DMS53 treated with DMSO at 0.1 percent for 48 hours (cell line): ENCODE data around the gene EIF4B.

Experiments used
- DNase-seq: peaks from one replicate; lab custom pipeline; 2025; ENCODE audit not compliant: unreplicated experiment; lab: John Stamatoyannopoulos, UW

Gene EIF4B

GRCh38 chr12:53067993-53068770 lies 61.9 kb downstream of the EIF4B start:
- DNase-seq, result no peak

- DNase-seq, result no peak
These were observed 62.7 kb downstream of the EIF4B start for GRCh38 chr12:53068811-53069585.

- no peak for DNase-seq
These were observed 63.6 kb downstream of the EIF4B start for GRCh38 chr12:53069621-53070410.

GRCh38 chr12:53070877-53071492 lies 64.7 kb downstream of the EIF4B start:
- DNase-seq, result no peak

DNA sequence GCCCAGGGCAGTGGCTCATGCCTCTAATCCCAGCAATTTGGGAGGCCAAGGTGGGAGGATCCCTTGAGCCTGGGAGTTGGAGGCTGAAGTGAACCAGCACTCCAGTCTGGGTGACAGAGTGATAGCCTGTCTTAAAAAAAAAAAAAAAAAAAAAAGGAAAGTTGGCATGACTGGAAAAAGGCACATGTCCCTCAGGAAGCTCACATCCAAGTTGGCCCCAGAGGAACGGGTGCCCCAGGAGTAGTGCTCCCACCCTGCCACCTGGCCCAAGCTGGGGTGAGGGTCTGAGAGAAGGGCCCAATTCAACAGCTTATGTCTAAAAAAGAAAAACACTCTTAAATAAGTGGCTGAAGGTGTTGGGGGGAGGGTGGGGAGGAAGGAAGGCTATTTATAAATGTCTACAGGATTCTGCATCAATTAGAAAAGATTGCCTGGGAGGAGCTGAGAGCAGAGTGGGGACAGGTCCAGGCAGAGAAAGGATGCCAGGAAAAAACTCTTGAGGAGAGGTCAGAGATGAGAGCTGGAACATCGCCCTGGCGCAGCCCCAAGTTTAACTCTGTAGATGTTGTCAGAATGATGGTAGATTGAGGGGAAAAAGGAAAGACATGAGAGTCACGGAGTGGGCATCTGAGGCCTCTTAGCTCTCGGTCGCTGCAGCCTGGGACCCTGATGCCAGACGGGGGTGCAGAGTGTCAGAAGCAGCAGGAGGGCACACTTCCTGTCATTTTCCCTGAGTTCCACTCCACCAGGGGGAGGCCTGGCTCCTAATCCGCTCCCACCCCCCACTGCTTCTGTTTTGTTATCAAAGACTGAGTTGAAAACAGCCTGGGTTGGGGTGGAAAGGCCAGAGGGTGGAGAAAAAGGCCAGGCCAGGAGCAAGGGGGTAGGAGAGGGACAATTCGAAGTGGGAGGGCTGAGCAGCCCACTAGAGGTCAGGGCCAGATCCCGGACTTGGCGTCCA lies 65.6 kb downstream of the EIF4B start:
- DNase-seq, result no peak

DNA sequence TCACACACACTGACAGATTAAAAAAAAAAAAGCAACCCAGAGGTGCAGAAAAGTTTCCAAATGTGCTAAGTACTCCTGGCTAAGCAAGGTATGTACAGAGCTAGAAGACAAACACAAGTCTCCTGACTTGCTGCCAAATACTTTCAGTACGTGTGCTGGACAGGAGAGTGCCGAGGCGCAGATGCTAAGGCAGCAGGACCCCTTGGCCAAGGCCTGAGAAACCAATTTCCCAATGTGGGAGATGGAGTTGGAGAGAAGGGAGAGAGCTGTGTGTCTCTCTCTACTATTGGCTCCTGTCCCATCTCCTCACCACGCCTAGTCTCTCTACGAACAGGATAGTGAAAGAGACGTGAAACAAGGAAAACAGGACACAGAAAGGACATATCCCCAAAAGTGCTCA lies 67.6 kb downstream of the EIF4B start:
- no peak for DNase-seq

- no peak for DNase-seq
These were observed 68.2 kb downstream of the EIF4B start for GRCh38 chr12:53074283-53074998.

DNA sequence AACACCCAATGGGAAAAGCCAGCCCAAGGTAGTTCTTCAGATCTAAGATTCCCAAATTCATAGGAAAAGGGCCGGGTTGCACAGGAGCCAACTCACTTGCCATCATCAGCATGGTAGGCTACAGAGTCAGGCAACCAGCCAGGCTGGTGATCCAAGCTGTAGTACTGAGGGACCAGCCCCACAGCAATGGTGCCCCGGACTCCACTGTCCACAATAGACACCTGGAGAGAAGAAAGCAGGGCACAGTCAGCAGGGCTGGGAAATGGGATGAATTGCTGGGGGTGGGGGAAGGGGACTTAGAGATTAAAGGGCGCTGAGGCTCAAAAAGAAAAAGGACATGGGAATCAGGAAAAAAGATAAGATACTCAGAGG lies 68.7 kb downstream of the EIF4B start:
- no peak for DNase-seq

DNA sequence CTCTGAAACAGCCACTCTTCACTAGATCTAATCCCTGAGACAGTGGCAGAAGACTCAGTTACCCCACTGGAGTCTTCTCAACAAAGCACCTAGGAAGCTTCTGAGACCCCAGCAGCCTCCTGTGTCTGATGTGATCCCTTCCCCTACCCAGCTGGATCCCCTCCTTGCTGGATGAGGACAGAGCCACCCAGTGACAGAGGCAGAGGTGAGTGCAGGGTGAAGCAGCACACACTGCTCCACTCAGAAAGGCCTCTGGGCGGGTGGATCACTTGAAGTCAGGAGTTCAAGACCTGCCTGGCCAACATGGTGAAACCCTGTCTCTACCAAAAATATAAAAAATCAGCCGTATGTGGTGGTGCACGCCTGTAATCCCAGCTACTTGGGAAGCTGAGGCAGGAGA lies 70.2 kb downstream of the EIF4B start:
- no peak for DNase-seq

- no peak for DNase-seq
These were observed 70.8 kb downstream of the EIF4B start for GRCh38 chr12:53077030-53077429.

GRCh38 chr12:53078425-53079225 lies 72.4 kb downstream of the EIF4B start:
- DNase-seq, result peak; percentile 48

DNA sequence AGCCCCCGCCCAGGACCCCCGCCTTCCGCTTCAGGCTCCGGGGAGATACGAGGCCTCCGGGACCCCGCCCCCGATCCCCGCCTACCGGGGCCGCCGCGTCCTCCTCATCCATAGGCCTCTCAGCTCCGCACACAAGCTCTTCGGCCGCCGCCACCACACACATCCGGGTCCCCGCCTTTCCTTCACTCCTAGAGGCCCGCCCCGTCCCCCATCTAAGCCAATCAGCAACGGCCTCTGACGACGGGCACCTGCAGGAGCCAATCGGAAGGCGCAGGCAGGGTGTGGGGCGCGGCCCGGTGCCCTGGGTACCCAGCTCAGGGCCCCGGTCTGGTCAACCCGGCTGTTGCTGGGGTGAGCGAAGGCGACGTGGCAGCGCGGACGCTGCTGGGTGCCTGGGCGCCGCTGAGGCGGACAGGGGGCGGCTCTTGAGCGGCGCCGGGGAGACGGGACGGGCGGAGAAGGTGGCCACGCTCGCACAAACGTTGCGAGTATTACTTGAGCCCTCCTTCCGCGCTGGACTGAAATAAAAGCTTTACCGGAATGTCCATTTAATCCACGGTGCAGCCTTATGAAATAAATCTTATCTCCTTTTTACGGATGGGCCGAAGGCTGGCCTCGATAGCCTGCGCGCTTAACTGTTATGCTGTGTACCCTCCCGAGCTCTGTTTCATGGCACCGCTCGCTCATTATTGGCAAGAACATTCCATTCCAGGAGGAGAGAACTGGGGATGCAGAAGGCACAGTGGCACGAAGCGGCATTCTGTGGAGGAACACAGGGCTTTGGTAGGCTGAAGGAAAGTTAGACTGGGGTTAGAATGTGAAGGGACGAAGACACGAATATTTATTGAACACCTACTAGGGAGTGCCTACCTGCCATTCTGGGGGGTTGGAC lies 73.2 kb downstream of the EIF4B start, which contains the start of gene SPRYD3:
Gene SPRYD3 (minus strand): TSS at position 165 of the 892 bp plus-strand sequence. CDS start 57 bp downstream, at position 108.
- peak; percentile 85 for DNase-seq

DNA sequence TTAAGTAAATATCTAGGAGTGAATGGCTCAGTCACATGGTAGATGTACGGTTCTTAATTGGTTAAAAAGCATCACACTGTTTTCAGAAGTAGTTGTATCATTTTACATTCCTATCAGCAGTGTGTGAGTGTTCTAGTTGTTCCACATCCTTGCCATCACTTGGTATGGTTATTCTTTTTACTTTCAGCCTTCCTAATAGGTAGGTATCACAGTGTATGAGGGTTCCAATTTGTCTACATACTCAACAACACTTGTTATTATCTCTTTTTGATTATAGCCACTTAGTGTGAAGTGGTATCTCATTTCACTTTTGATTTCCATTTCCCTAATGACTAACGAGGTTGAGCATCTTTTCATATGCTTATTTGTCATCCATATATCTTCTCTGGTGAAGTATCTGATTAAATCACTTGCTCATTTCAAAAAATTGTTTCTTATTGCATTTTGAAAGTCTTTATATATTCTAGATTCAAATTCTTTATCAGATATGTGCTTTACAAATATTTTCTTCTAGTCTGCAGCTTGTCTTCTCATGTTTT lies 76.5 kb downstream of the EIF4B start:
- no peak for DNase-seq

DNA sequence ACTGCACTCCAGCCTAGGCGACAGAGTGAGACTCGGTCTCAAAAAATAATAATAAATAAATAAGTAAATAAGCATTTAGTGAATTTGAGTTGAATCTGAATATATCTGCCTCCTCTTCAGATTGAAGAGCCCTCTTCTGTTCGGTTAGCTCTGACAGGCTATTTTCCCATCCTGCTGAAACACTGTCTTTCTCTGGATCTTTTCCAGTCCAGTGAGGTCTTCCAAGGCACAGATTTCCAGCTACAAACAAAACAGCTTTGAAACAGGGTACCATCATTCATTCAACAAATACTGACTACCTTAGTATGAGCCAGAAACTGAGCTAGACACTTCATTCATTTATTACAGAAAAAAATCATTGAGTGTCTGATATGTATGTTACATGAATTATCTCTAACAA lies 80.1 kb downstream of the EIF4B start:
- no peak for DNase-seq

DNA sequence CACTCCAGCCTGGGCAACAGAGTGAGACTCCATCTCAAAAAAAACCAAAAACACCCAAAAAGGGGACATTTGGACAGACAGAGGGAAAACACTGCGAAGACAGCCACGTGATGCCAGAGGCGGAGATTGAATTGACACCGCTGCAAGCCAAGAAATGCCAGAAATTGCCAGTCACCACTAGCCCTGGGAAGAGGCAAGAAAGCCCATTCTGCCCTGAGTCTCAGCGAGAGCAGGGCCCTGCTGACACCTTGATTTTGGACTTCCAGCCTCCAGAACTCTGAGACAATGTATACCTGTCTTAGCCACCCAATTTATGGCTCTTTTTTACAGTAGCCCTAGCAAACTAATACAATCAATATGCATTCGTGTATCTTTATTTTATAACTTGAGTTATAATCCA lies 83.8 kb downstream of the EIF4B start:
- DNase-seq, result no peak

- no peak for DNase-seq
These were observed 84.3 kb downstream of the EIF4B start for GRCh38 chr12:53090554-53090953.

DNA sequence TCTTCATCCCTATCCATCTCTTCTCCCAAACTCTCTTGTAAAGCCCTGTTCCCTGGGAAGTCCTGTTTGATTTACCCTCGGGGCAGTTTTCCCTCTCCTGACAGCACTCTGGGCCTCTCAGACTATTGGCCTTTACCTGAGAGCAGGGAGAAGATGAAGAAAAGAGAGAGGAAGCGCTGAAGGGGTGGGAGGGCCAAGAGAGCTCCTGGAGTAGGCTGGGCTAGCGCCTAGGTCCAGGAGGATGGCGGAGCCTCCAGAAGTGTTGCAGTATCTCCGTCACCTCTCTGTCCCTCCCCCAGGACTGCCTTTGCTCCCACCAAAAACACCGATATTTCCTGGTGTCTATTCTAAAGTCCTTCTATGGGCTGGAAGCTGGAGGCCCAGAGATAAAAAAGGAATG lies 85.5 kb downstream of the EIF4B start:
- DNase-seq, result no peak
